Measurements from ENCODE around the gene SLC25A23. TPM values are rescaled to one million over a fixed set of nuclear protein-coding genes. Genes with fewer than 3 reads are reported as not detected.
"Not testable (repeated sequence)": the region's sequence is repeated elsewhere in the genome, so short reads cannot be mapped to it uniquely, and the experiment has no call there.

The SLC25A23 gene
- total RNA-seq, 2 donors from 2014 or later = 124 to 151 TPM

DNA sequence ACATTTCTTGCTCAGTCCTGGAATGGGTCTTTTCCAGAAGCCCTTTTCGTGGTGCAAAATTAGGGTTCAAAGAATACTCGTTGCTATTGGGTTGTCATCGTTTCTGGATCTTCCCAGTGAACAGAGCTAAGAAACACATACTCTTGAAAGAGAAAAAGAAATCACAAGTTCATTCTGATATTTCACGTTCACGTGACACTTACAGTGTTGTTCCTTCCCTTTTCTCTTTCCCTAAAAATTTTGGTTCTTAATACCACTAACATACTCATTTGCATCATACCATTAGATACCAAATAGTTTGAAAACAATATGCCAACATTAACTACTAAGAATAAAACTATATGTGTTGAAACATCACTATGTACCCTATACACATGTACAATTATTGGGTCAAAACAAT, 53.2 kb downstream of the SLC25A23 start:
- Histone ChIP-seq H3K4me3 (no peak overlapping the region), H3K27me3 (no peaks in the 10 kb centered on the region), H3K9me3 (no peaks in the 10 kb centered on the region), H3K9ac (ENCODE audit: low read depth in 2 of 2, low read length in 2 of 2) (no peak overlapping the region), H3K36me3 (no peaks in the 10 kb centered on the region), H3K4me1 (peaks cover 9% of the 10 kb centered on the region), H3K27ac (no peak overlapping the region)
- TF ChIP-seq, protein P1, sequence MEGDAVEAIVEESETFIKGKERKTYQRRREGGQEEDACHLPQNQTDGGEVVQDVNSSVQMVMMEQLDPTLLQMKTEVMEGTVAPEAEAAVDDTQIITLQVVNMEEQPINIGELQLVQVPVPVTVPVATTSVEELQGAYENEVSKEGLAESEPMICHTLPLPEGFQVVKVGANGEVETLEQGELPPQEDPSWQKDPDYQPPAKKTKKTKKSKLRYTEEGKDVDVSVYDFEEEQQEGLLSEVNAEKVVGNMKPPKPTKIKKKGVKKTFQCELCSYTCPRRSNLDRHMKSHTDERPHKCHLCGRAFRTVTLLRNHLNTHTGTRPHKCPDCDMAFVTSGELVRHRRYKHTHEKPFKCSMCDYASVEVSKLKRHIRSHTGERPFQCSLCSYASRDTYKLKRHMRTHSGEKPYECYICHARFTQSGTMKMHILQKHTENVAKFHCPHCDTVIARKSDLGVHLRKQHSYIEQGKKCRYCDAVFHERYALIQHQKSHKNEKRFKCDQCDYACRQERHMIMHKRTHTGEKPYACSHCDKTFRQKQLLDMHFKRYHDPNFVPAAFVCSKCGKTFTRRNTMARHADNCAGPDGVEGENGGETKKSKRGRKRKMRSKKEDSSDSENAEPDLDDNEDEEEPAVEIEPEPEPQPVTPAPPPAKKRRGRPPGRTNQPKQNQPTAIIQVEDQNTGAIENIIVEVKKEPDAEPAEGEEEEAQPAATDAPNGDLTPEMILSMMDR (IDR thresholded peaks at IDR 0.05) = no peak
- intact Hi-C loops (cut with DNase I) = no loop called here
- no peak for DNase-seq

DNA sequence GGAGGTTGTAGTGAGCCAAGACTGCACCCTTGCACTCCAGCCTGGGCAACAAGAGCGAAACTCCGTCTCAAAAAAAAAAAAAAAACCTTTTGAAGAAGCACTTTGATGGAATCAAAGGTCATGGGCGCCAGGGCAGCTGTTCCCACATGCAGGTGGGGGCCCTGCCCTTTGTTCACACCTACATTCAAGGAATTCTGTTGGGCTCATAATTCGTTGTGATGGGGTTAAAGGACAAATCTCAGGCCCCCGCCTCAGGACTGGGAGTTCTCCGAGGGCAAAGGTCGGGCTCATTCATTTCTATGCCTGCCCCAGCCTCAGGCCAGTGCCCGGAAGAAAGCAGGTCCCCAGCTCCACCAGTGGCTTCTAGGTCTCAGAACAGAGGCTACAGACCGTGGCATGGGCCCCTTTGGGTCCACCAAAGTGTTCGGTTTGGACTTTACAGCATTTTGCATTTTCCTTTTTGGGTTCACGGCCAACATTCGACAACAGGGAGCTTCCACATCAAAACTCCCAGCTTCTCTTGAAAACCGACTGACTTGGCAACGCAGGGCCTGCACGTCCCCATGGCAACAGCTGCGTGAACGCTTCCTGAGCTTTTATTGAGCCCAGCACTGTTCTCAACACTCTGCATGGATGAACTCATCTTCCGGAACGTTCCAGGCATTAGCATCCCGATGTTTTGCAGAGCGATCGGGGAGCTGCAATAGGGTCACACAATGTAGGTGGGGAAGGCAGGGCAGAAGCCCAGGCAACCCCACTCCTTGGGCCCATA, 56.6 kb downstream of the SLC25A23 start:
- TF ChIP-seq, protein P1 (IDR thresholded peaks at IDR 0.05) = no peak
- no peak overlapping the region for H3K4me3 ChIP-seq
- H3K27ac ChIP-seq = peak overlapping the region; percentile 73
- H3K9ac ChIP-seq (ENCODE audit: low read depth in 2 of 2, low read length in 2 of 2) = peak overlapping the region in 1 of 2 donors; percentile 43
- intact Hi-C loops (cut with DNase I) = no loop called here
- H3K9me3 ChIP-seq = no peaks in the 10 kb centered on the region
- peaks cover 9% of the 10 kb centered on the region for H3K4me1 ChIP-seq
- no peaks in the 10 kb centered on the region for H3K36me3 ChIP-seq
- DNase-seq = peak; percentile 89
- H3K27me3 ChIP-seq = no peaks in the 10 kb centered on the region

DNA sequence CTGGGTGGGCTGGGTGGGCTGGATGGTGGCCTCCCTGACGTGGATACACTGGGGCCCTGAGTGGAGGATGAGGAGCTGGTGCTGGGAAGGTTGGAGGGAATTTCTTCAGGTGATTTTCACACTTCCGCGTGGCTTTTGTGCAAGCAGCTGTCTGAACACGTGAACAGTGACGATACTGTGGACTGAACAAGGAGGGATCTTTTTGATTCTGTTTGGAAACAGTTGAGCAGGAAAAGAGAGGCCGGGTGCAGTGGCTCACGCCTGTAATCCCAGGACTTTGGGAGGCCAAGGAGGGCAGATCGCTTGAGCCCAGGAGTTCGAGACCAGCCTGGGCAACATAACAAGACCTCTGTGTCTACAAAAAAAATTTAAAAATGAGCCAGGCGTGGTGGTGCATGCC, 57.5 kb downstream of the SLC25A23 start:
- H3K9ac ChIP-seq (ENCODE audit: low read depth in 2 of 2, low read length in 2 of 2) = no peak overlapping the region
- H3K9me3 ChIP-seq = no peaks in the 10 kb centered on the region
- peaks cover 9% of the 10 kb centered on the region for H3K4me1 ChIP-seq
- TF ChIP-seq, protein P1 (IDR thresholded peaks at IDR 0.05) = no peak
- intact Hi-C loops (cut with DNase I) = no loop called here
- no peaks in the 10 kb centered on the region for H3K27me3 ChIP-seq
- peak overlapping the region; percentile 73 for H3K27ac ChIP-seq
- H3K4me3 ChIP-seq = no peak overlapping the region
- H3K36me3 ChIP-seq = no peaks in the 10 kb centered on the region
- no peak for DNase-seq

DNA sequence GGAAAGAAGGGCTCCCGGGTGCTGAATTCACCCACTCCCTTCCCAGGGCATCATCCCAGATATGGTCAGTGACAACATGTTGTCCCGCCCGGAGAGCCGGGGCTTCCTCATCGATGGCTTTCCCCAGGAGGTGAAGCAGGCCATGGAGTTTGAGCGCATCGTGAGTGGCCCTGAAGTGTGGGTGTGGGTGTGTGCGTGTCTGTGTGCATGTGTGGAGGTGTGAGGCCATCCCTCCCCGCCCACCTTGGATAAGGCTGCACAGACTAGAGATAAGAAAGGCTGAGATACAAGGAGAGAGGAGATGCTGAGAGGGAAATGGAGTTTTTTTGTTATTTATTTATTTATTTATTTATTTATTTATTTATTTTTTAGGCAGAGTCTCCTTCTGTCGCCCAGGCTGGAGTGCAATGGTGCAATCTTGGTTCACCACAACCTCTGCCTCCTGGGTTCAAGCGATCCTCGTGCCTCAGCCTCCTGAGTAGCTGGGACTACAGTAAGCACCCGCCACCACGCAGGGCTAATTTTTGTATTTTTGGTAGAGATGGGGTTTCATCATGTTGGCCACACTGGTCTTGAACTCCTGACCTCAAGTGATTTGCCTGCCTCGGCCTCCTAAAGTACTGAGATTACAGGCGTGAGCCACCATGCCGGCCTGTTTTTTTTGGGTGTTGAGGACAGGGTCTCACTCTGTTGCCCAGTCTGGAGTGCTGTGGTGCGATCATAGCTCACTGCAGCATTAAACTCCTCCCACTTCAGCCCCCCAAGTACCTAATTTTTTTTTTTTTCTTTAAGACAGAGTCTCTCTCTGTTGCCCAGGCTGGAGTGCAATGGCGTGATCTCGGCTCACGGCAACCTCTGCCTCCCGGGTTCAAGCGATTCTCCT, 59.3 kb downstream of the SLC25A23 start:
- intact Hi-C loops (cut with DNase I); H3K4me1 ChIP-seq: not testable (repeated sequence)

DNA sequence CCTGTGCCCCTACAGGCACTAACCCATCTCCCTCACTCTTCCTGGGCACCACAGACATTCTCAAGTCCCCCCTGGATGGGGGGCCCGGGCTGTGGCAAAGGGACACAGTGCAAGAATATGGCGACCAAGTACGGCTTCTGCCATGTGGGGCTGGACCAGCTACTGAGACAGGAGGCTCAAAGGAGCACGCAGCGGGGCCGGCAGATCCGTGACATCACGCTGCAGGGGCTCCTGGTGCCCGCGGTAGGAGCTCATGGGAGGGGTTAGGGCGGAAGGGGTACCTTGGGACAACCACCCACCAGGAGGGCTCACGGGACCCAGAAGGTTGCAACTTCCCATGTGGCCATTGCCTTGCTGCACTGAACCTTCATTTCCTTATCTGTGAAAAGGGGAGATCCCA, 63.3 kb downstream of the SLC25A23 start:
- intact Hi-C loops (cut with DNase I) = no loop called here
- no peak overlapping the region for H3K9ac ChIP-seq (ENCODE audit: low read depth in 2 of 2, low read length in 2 of 2)
- no peaks in the 10 kb centered on the region for H3K27me3 ChIP-seq
- no peaks in the 10 kb centered on the region for H3K9me3 ChIP-seq
- H3K36me3 ChIP-seq = no peaks in the 10 kb centered on the region
- H3K4me1 ChIP-seq = peaks cover 8% of the 10 kb centered on the region
- H3K27ac ChIP-seq = no peak overlapping the region
- H3K4me3 ChIP-seq = no peak overlapping the region
- no peak for DNase-seq
- TF ChIP-seq, protein P1 (IDR thresholded peaks at IDR 0.05) = no peak

More for the DNA sequence above, 59.3 kb downstream of the SLC25A23 start:
- H3K4me3 ChIP-seq; H3K36me3 ChIP-seq; H3K27me3 ChIP-seq; DNase-seq; H3K9me3 ChIP-seq; H3K9ac ChIP-seq (ENCODE audit: low read depth in 2 of 2, low read length in 2 of 2); H3K27ac ChIP-seq: not testable (repeated sequence)

Measured in colonic mucosa (tissue), 4 donors.